Activated CD4-positive, alpha-beta T cell treated with anti-CD3 and anti-CD28 coated beads, Interleukin-2, Interleukin-6, amounts not matched to agents 100 ng/mL and 50 ng/mL, durations not matched to agents 16 hours and 8 hours (primary cell): ENCODE measurements around the gene BAZ1B.
A peak's percentile ranks its signal among the peaks of the same experiment; 100 is the strongest.
"Not testable (repeated sequence)": the region's sequence is repeated elsewhere in the genome, so short reads cannot be mapped to it uniquely, and the experiment has no call there.

ENCODE experiments used
- DNase-seq: peaks from one replicate; pipeline ENCODE4 v3.0.0-alpha.2; 2020

The BAZ1B gene

DNA sequence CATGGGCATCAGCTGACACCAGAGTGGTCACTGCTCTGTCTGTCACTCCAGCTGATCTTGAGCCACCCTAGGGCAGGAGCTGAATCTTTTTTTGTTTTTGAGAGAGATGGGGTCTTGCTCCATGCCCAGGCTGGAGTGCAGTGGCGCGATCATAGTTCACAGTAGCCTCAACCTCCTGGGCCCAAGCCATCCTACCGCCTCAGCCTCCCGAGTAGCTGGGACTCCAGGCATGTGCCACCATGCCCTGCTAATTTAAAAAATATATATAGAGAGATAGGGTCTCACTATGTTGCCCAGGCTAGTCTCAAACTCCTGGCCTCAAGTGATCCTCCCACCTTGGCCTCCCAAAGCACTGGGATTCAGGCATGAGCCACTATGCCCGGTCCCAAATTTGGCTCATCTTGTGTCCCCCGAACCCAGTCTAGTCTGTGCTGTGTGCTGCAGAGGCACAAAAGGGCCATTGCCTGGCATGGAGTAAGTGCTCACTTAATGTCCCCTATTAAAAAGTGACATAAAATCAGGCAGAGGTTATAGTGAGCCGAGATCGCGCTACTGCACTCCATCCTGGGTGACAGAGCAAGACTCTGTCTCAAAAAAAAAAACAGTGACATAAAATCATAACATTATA is 96.6 kb downstream of the BAZ1B start:
- no peak for DNase-seq

DNA sequence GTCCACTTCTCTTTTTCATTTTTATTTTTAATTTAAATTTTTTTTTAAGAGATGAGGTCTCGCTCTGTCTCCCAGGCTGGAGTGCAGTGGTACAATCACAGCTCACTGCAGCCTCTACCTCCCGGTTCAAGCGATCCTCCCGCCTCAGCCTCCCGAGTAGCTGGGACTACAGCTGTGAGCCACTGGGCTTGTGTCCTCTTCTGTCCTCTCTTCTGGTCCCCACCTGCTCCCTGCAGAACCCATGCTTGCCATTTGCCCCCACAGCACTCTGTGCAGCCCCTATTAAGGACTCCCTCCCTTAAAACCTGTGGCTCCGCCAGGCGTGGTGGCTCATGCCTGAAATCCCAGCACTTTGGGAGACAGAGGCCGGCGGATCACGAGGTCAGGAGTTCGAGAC is 97.6 kb downstream of the BAZ1B start:
- no peak for DNase-seq

DNA sequence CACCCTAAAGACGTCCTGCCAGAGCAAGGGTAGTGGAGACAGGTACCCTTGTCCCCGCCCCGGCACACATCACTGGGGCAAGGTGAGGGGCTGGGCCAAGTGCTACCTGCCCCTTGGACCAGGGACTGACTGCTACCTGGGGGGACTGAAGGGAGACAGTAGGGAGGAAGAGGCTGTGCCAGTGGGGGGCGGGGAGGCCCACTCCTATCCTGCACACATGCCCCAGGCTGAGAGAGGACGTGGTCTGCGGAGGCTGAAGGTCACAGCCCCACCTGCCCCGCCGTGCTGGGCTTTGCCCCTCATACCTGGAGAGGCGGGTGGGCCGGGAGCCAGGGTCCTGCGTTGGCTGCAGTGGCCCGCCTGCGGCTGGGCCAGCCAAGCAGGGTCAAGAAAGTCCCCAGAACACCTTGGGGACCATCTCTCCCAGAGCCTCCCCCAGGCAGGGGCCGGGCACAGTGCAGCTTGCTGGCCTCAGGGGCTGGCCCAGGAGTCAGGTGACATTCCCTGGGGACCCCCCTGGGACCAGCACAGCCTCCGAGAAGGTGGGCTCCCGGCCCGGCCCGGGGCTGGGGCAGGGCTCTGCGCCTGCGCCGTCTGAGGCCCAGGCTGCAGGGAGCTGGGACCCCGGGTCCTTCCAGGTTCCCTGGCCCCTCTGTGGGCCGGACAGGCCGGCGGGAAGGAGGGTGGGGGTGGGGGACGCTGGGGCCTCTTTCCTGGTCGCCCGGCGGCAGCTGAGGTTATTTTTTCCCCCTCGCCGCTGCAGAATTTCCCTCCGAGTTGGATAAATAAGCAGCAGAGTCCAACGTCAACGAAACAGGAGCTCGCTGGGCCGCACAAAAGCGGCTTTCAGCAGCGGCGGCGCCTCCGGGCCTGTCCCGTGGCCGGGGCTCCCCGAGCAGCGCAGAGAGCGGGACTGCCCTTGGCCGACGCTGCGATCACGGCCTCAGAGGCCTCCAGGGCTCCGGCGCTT is 98.3 kb downstream of the BAZ1B start:
- DNase-seq: no peak

DNA sequence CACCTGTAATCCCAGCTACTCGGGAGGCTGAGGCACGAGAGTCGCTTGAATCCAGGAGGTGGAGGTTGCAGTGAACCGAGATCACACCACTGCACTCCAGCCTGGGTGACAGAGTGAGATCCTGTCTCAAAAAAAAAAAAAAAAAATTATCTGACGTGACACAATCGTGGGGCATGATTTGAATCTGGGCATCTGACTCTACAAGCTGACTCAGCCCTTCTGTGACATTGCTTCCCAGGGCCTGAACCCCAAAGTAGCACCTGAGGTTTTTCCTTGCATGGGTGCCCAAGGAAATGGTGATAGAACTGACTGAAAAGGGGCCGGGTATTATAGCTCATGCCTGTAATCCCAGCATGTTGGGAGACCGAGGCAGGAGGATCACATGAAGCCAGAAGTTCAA is 101.5 kb downstream of the BAZ1B start:
- DNase-seq: not testable (repeated sequence)

DNA sequence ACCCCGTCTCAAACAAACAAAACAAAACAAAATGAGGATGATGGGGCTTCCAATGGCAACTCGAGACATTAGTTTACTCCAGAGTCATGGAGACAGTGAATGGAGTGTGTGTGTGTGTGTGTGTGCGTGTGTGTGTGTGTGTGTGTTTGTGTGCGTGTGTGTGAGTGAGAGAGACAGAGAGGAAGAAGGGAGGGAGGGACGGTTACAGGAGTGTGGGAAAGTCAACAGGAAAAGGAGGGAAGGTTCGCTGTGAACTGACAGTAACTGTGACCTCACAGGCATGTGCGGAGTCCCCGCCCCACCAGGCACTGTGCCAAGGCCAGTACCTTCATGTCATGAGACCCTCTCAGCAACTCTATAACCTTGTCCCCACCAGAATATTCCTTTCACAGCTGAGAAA is 102.1 kb downstream of the BAZ1B start:
- DNase-seq: not testable (repeated sequence)

DNA sequence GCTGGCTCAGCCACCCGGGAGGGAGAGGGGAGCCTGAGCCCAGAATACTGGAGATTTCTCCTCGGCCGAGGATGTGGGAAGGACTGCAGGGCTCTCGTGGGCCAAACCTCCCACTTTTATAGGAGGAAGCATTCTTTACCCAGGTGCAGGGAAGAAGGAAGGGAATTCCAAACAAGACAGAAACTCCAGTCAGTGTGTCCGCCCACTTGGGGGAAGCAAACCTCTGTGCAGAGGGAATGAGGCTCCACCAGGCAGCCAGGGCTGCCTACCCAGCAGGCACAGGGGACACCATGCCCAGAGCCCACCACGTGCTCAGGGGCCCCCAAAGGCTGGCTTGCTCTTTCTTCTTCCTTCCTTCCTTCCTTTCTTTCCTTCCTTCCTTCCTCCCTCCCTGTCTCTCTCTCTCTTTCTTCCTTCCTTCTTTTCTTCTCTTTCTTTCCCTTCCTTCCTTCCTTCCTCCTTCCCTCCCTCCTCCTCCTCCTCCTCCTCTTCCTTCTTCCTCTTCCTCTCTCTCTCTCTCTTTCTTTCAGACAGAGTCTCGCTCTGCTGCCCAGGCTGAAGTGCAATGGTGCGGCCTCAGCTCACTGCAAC is 103.9 kb downstream of the BAZ1B start:
- no peak for DNase-seq

DNA sequence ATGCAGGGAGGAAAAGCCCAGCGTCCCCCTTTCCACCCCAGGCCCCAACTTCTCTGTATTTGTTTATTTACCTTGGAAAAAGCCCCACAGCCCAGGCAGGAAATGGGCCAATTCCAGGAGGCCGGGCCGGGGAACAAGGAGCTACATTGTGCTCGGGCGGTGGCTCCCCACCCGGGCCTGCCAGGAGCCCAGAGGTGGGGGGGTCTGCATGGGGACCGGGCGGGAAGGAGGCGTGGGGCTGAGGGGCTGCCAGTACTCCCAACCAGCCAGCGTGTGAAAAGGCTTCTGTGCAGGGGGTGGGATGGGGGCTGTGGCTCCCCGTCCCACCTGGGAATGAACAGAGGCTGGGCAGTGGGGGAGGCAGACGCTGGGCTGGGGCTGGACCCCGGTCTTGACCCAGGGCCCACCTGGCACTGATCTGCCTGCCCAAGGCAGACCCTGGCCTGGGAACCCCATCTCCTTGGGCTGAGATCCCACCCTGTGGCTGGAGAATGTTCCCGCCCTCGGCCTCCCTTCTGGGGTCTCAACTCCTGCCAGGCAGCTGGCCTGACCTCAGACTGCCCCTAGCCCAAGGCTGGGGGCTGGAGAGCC is 111.5 kb downstream of the BAZ1B start:
- DNase-seq: not testable (repeated sequence)

DNA sequence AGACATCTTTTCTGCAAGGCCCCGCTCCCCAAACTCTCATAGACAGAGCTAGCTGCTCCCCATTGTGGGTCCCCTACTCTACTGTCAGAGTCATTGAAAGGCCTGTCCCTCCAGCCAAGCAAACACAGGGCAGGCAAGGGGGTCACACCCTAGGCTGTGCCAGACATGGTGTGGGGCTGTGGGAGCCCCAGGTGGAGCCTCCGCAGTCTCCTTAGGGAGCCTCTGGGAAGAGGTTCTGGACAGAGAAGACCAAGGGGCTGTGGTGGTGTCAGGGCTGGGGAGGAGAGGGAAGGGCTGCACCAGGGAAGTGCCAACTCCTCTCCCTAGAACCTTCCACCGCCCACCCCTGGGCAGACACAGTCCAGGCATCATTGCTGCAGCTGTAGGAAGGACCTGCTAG is 117.2 kb downstream of the BAZ1B start:
- DNase-seq: not testable (repeated sequence)

DNA sequence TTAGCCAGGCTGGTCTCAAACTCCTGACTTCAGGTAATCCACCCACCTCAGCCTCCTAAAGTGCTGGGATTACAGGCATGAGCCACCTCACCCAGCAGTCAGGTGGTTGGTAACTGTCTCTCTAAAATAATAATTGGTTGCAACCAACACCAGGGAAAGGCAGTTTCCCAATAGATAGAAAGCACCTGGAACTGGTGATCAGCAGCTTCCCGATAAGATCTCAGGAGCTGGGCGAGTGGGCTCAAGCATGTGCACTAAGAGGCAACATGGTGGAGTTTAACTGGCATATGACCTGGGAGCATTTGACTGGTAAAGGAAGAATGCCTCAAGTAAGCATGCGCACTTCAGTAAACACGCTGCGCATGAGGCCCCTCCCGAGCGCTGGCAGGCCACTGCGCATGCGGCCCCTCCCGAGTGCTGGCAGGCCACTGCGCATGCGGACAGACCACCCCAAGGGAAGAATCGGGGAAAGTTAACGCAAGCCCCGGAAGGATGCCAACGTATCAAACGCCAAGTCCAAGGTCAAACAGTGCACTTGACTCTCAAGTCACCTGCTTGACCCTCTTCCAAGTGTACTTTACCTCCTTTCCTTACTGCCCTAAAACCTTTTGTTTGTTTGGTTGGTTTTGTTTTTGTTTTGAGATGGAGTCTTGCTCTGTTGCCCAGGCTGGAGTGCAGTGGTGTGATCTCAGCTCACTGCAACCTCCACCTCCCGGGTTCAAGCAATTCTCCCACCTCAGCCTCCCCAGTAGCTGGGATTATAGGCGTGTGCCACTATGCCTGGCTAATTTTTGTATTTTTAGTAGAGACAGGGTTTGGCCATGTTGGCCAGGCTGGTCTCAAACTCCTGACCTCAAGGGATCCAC is 122.7 kb downstream of the BAZ1B start:
- peak; percentile 83 for DNase-seq

DNA sequence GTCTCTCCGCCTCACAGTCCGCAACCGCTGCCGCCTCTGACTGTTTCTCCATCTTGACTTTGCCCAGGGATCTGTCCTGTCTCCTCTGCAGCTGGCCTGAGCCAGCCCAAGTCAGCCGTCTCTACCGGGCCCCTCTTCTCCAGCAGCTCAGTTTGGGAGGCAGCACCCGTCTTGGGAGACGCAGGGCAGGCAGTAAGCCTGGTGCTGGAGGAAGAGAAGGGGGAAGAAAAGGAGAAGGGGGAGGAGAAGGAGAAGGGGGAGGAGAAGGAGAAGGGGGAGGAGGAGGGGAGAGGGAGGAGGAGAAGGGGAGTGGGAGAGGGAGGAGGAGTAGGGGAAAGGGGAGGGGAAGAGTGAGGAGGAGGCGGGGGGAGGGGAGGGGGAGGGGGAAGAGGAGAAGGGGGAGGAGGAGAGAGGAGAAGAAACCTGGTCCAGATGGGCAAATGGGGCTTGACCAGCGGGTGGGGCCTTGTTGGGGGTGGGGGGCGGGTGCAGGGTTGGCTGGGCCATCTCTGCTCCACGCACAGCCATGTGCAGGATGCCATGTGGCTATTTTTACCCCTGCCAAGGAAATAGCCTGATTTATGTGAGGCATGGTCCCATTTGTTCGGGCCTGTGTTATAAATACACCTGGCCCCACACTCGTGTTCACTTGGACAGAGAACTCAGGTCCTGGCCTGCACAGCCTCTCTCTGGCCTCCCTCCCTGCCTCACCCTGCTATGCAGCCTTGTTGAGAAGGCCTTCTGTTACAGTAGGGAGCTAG is 124.4 kb downstream of the BAZ1B start:
- DNase-seq: no peak

DNA sequence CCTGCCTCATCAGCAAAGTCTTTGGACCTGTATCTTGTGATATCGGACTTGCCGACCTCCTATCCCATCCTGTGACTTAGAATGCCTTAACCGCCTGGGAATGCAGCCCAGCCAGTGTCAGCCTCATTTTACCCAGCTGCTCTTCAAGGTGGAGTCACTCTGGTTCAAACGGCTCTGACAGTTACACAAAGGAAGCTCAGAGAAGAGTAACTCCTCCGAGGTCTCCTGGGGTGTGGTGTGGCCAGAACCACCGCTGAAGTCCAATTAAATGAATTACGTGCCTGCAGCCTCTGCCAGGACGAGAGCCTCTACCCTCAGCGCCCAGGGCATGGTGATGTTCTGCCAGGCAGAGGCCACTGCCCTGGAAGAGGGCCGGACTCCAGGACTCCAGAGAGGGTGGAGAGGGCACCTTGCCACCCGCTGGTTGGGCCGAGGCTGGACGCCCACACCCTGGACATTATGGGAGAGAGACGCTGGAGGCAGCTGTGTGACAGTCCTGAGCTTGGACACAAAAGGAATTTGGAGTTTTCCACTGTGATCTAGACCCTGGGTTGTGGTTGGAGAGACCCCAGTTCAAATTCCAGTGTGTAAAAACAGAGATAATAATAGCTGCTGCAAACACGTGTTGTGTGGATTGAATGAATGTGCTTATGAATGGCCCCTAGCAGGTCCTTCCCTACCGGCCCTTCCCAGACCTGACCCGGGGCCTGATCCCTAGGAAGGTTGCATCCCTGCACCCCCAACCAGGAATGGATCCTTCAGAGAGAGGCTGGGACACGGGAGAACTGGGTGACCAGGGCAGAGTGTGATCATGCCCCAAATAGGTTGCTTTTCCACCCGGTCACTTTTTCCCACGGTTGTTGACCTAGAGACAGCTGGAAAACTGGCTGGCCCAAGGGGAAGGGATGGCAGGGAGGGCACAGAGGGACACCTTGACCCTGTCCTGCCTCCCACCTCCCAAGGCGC is 126.3 kb downstream of the BAZ1B start:
- DNase-seq: no peak

DNA sequence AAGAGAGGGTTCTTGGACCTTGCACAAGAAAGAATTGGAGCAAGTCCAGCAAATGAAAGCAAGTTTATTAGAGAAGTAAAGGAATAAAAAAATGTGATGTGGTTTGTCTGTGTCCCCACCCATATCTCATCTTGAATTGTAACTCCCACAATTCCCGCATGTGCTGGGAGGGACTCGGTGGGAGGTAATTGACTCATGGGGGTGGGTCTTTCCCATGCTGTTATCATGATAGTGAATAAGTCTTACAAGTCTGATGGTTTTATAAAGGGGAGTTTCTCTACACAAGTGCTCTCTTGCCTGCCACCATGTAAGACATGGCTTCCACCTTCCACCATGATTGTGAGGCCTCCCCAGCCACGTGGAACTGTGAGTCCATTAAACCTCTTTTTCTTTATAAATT is 127.7 kb downstream of the BAZ1B start:
- no peak for DNase-seq

DNA sequence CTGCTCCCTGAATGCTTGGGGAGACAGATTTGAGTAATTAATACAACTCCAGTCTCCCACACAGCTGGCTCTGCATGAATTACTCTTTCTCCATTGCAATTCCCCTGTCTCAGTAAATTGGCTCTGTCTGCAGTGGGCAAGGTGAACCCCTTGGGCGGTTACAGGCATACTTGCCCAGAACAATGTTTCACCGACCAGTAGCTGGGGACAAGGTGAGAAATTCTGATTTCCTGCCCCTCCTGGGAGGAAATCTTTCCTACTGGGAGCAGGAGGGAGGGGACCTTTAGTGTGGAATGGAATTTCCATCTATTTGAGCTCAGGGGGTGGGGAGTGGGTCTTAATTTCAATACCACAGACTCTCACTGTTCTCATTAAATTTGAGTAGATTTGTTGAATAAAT is 130.7 kb downstream of the BAZ1B start:
- no peak for DNase-seq
